Pericardium fibroblast (primary cell): ENCODE measurements around the gene MFN2. TPM values are rescaled to one million over a fixed set of nuclear protein-coding genes. Genes with fewer than 3 reads are reported as not detected.

Experiments
- total RNA-seq: library from RNA; depleted of rRNA; stranded (reverse); fragments of >200 nt; gene quantifications from 2 replicates; pipeline ENCODE4 v1.2.3, GENCODE V29; 2015

Gene MFN2
- 32.6 and 37.0 TPM in 2 replicates for total RNA-seq

GRCh38 chr1:11979851-11980675 is at the start of gene MFN2:
Gene MFN2 (plus strand): TSS chr1:11980444. CDS start chr1:11989169, 8,725 bp downstream.

GRCh38 chr1:11934302-11935056 is 45.8 kb upstream of the MFN2 start, which contains the start of gene PLOD1:
Gene PLOD1 (plus strand): TSS chr1:11934717. CDS start chr1:11934780, 63 bp downstream.

Other genes starting within 250 kb of the MFN2 start
- gene AGTRAP, start 244.3 kb upstream of the MFN2 start, total RNA-seq: 46.9 and 59.1 TPM in 2 replicates
- gene C1orf167, start 218.3 kb upstream of the MFN2 start, total RNA-seq: 0.93 TPM in 1 of 2 replicates, not detected in the other
- gene MTHFR, start 174.5 kb upstream of the MFN2 start, total RNA-seq: 19.0 and 20.1 TPM in 2 replicates
- 9.6 and 17.8 TPM in 2 replicates for gene CLCN6, start 174.3 kb upstream of the MFN2 start, total RNA-seq
- not detected in 2 replicates for gene NPPA, start 132.7 kb upstream of the MFN2 start, total RNA-seq
- not detected in 2 replicates for gene NPPB, start 121.5 kb upstream of the MFN2 start, total RNA-seq
- gene KIAA2013, start 54.0 kb upstream of the MFN2 start, total RNA-seq: 77.4 and 81.2 TPM in 2 replicates
- 314 and 529 TPM in 2 replicates for gene PLOD1, start 45.7 kb upstream of the MFN2 start, total RNA-seq
- gene MIIP, start 39.1 kb downstream of the MFN2 start, total RNA-seq: 42.6 and 47.6 TPM in 2 replicates
- gene TNFRSF8, start 82.9 kb downstream of the MFN2 start, total RNA-seq: 0.09 and 0.70 TPM in 2 replicates
- gene TNFRSF1B, start 186.5 kb downstream of the MFN2 start, total RNA-seq: 5.0 and 7.8 TPM in 2 replicates
- gene VPS13D, start 249.6 kb downstream of the MFN2 start, total RNA-seq: 18.0 and 25.2 TPM in 2 replicates